Lung (tissue), 12 donors: Measurements from ENCODE around the gene IQCF6. TPM values are rescaled to one million over a fixed set of nuclear protein-coding genes. Genes with fewer than 3 reads are reported as not detected.

ENCODE experiments used
- ATAC-seq: fragments of 200-7000 bp; cut with Tn5 transposase; one replicate; pipeline ENCODE4 v1.9.1; 2020; ENCODE audit warnings: moderate number of reproducible peaks; ENCODE audit not compliant: insufficient read depth, low FRiP score
- DNase-seq, 3 donors: peaks; one replicate each; pipeline ENCODE4 v3.0.0-alpha.2; 2013 to 2017
- H3K27ac ChIP-seq, 2 donors: one replicate each; pipeline ENCODE4 v1.5.1; 2013; ENCODE audit warnings: mild to moderate bottlenecking in 2 of 2, moderate library complexity in 2 of 2, control low read depth in 1 of 2, inconsistent platforms in 1 of 2, low read depth in 1 of 2, low read length in 1 of 2
- H3K27me3 ChIP-seq, 3 donors: one replicate each; pipeline ENCODE4 v1.5.1; 2013; ENCODE audit warnings: low read length in 2 of 3; ENCODE audit not compliant: control insufficient read depth in 3 of 3, insufficient read depth in 3 of 3
- H3K36me3 ChIP-seq, 4 donors: one replicate each; pipeline ENCODE4 v1.5.1; 2013; ENCODE audit warnings: low read length in 4 of 4, mild to moderate bottlenecking in 1 of 4, moderate library complexity in 1 of 4; ENCODE audit not compliant: control insufficient read depth in 4 of 4, insufficient read depth in 4 of 4
- H3K4me1 ChIP-seq, 5 donors: one replicate each; pipeline ENCODE4 v1.5.1; 2013; ENCODE audit warnings: low read length in 5 of 5, mild to moderate bottlenecking in 2 of 5, moderate library complexity in 1 of 5; ENCODE audit not compliant: control insufficient read depth in 5 of 5, insufficient read depth in 5 of 5
- H3K4me3 ChIP-seq: one replicate; pipeline ENCODE4 v1.5.1; 2013; ENCODE audit warnings: mild to moderate bottlenecking, control low read depth, moderate library complexity
- H3K9ac ChIP-seq, 2 donors: one replicate each; pipeline ENCODE4 v1.5.1; 2013; ENCODE audit warnings: low read length in 2 of 2, control low read depth in 1 of 2; ENCODE audit not compliant: insufficient read depth in 1 of 2
- H3K9me3 ChIP-seq, 4 donors: one replicate each; pipeline ENCODE4 v1.5.1; 2013; ENCODE audit warnings: low read length in 3 of 4, mild to moderate bottlenecking in 1 of 4, moderate library complexity in 1 of 4; ENCODE audit not compliant: control insufficient read depth in 4 of 4, insufficient read depth in 3 of 4
- CTCF ChIP-seq: IDR thresholded peaks from 2 replicates; pipeline ENCODE4 v1.5.1; 2012; ENCODE audit warnings: mild to moderate bottlenecking; ENCODE audit errors: control extremely low read depth, extremely low read depth
- WGBS, 2 donors: extraction: QIAGEN DNeasy Blood & Tissue Kit; methylation state at CpG; one replicate each; pipeline ENCODE4 v1.1.7; 2013; 5-methylcytosine and 5-hydroxymethylcytosine counted together
- polyA plus RNA-seq, 2 donors: library from polyadenylated mRNA; stranded (reverse); fragments of 200-250 nt; gene quantifications; one replicate each; pipeline ENCODE4 v1.2.1, GENCODE V29; 2013
- total RNA-seq, 2 donors: library from RNA; depleted of rRNA in 1 of 2; stranded (reverse); fragments of >200 nt in 1 of 2; gene quantifications; one replicate each; pipeline ENCODE4 v1.2.1, GENCODE V29; 2014 to 2021
- donor health status: control.
- donor health status: control.
- donor health status: Bipolar disorder and iron deficiency.
- donor health status: healthy.
- donor health status: DM: yes; HTN: yes; CAD: no.

IQCF6 gene
- total and polyA plus RNA-seq, 4 donors = not detected

- Histone ChIP-seq H3K9ac (no peak overlapping the region), H3K27me3 (peaks cover 0 to 2% (median 0%) of the 10 kb centered on the region in 3 donors), H3K4me1 (no peaks in the 10 kb centered on the region), H3K4me3 (no peak overlapping the region), H3K36me3 (no peaks in the 10 kb centered on the region), H3K27ac (no peak overlapping the region), H3K9me3 (peaks cover 0 to 2% (median 0%) of the 10 kb centered on the region in 4 donors)
- TF ChIP-seq CTCF = no peak
- DNase-seq (no peak), ATAC-seq (no peak)
- WGBS, 2 donors = 88 to 90% methylated on average over 4 of the region's 4 CpGs
Observed at GRCh38 chr3:51733859-51734571, 45.0 kb downstream of the IQCF6 start.

GRCh38 chr3:51729042-51729633, 49.9 kb downstream of the IQCF6 start:
- no peaks in the 10 kb centered on the region for H3K36me3 ChIP-seq
- no peak overlapping the region for H3K9ac ChIP-seq
- H3K27me3 ChIP-seq = no peaks in the 10 kb centered on the region
- TF ChIP-seq CTCF = no peak
- no peak for ATAC-seq
- H3K27ac ChIP-seq = no peak overlapping the region
- no peak overlapping the region for H3K4me3 ChIP-seq
- peaks cover 0 to 2% (median 0%) of the 10 kb centered on the region in 4 donors for H3K9me3 ChIP-seq
- DNase-seq = no peak
- no peaks in the 10 kb centered on the region for H3K4me1 ChIP-seq

Other genes starting within 250 kb of the IQCF6 start
- gene RAD54L2, start 240.5 kb downstream of the IQCF6 start, total RNA-seq = 10 to 100 TPM; 23.1 to 30.6 TPM
- 1 to 10 TPM; 3.6 to 7.3 TPM for gene RAD54L2, start 240.5 kb downstream of the IQCF6 start, polyA plus RNA-seq
- 10 to 100 TPM; 36.1 to 51.2 TPM for gene TEX264, start 108.0 kb downstream of the IQCF6 start, total RNA-seq
- gene TEX264, start 108.0 kb downstream of the IQCF6 start, polyA plus RNA-seq = 100 to 1,000 TPM in 1 of 2 donors, 10 to 100 TPM in 1; 59.7 to 105 TPM
- gene GRM2, start 72.2 kb downstream of the IQCF6 start, total RNA-seq = under 1 TPM; 0.26 to 0.77 TPM
- under 1 TPM; 0.13 to 0.24 TPM for gene GRM2, start 72.2 kb downstream of the IQCF6 start, polyA plus RNA-seq
- gene IQCF2, start 82.4 kb upstream of the IQCF6 start, total RNA-seq = not detected
- not detected for gene IQCF2, start 82.4 kb upstream of the IQCF6 start, polyA plus RNA-seq
- not detected for gene IQCF5, start 96.4 kb upstream of the IQCF6 start, total RNA-seq
- not detected for gene IQCF5, start 96.4 kb upstream of the IQCF6 start, polyA plus RNA-seq
- gene IQCF1, start 124.1 kb upstream of the IQCF6 start, total RNA-seq = not detected
- not detected for gene IQCF1, start 124.1 kb upstream of the IQCF6 start, polyA plus RNA-seq
- gene RRP9, start 162.7 kb upstream of the IQCF6 start, total RNA-seq = 10 to 100 TPM in 1 of 2 donors, 1 to 10 TPM in 1; 8.2 to 28.1 TPM
- gene RRP9, start 162.7 kb upstream of the IQCF6 start, polyA plus RNA-seq = 10 to 100 TPM; 38.8 to 47.6 TPM
- gene PARP3, start 163.1 kb upstream of the IQCF6 start, total RNA-seq = 10 to 100 TPM; 24.8 to 36.7 TPM
- 10 to 100 TPM; 15.3 to 17.3 TPM for gene PARP3, start 163.1 kb upstream of the IQCF6 start, polyA plus RNA-seq
- under 1 TPM in 1 of 2 donors, not detected in 1; 0.15 TPM for gene GPR62, start 176.1 kb upstream of the IQCF6 start, total RNA-seq
- gene GPR62, start 176.1 kb upstream of the IQCF6 start, polyA plus RNA-seq = under 1 TPM in 1 of 2 donors, not detected in 1; 0.05 TPM
- 10 to 100 TPM; 17.4 to 37.7 TPM for gene PCBP4, start 188.2 kb upstream of the IQCF6 start, total RNA-seq
- gene PCBP4, start 188.2 kb upstream of the IQCF6 start, polyA plus RNA-seq = 10 to 100 TPM; 19.5 to 44.3 TPM
- gene ABHD14B, start 194.8 kb upstream of the IQCF6 start, total RNA-seq = 10 to 100 TPM; 26.3 to 44.9 TPM
- gene ABHD14B, start 194.8 kb upstream of the IQCF6 start, polyA plus RNA-seq = 10 to 100 TPM; 37.5 to 88.1 TPM
- 10 to 100 TPM in 1 of 2 donors, 1 to 10 TPM in 1; 7.2 to 24.5 TPM for gene ABHD14A, start 195.8 kb upstream of the IQCF6 start, total RNA-seq
- gene ABHD14A, start 195.8 kb upstream of the IQCF6 start, polyA plus RNA-seq = 10 to 100 TPM; 19.1 to 62.8 TPM
- 10 to 100 TPM; 19.6 to 52.6 TPM for gene ACY1, start 204.3 kb upstream of the IQCF6 start, total RNA-seq
- 10 to 100 TPM; 31.7 to 46.2 TPM for gene ACY1, start 204.3 kb upstream of the IQCF6 start, polyA plus RNA-seq
- 100 to 1,000 TPM; 711 to 912 TPM for gene RPL29, start 216.7 kb upstream of the IQCF6 start, total RNA-seq
- 1,000 to 10,000 TPM; 1,556 to 2,402 TPM for gene RPL29, start 216.7 kb upstream of the IQCF6 start, polyA plus RNA-seq